GM10266 (cell line): Measurements from ENCODE around the gene AFMID.

Source experiments
- DNase-seq: peaks from one replicate; pipeline ENCODE4 v3.0.0; 2012; ENCODE audit errors: extremely low spot score
- CTCF ChIP-seq: IDR thresholded peaks from 2 replicates; pipeline ENCODE4 v1.5.1; 2012; ENCODE audit warnings: mild to moderate bottlenecking, low read depth; ENCODE audit not compliant: control insufficient read depth, insufficient read depth; ENCODE audit errors: missing control alignments

The AFMID gene

GRCh38 chr17:78205124-78205775 is 18.1 kb downstream of the AFMID start:
- TF ChIP-seq CTCF, result no peak
- no peak for DNase-seq

GRCh38 chr17:78206298-78206697 is 19.1 kb downstream of the AFMID start:
- DNase-seq, result no peak
- TF ChIP-seq CTCF, result no peak

- TF ChIP-seq CTCF, result no peak
- DNase-seq, result no peak
Observed at GRCh38 chr17:78208486-78208885, 21.3 kb downstream of the AFMID start.

GRCh38 chr17:78210111-78210510 is 22.9 kb downstream of the AFMID start:
- DNase-seq, result no peak
- no peak for TF ChIP-seq CTCF

- no peak for TF ChIP-seq CTCF
- no peak for DNase-seq
Observed at GRCh38 chr17:78211032-78211431, 23.9 kb downstream of the AFMID start.

- no peak for TF ChIP-seq CTCF
- peak; percentile 97 for DNase-seq
Observed at GRCh38 chr17:78214016-78214705, 27.0 kb downstream of the AFMID start, which contains the start of gene BIRC5. TSS of gene BIRC5 (plus strand) at chr17:78214253. CDS start at chr17:78214317, 64 bp downstream.

- TF ChIP-seq CTCF, result no peak
- no peak for DNase-seq
Observed at GRCh38 chr17:78214706-78215061, 27.5 kb downstream of the AFMID start.
